ENCODE results near the gene ERBB2. TPM values are rescaled to one million over a fixed set of nuclear protein-coding genes. Genes with fewer than 3 reads are reported as not detected.

The ERBB2 gene
- total and polyA plus RNA-seq, 9 of the 15 experiments (the other 6 are each of a cell fraction or from before 2014, with no cell fraction given) = 0.74 to 5.6 (median 3.3) TPM

GRCh38 chr17:39662551-39663339 is 37.1 kb upstream of the ERBB2 start:
- POLR2A ChIA-PET = interaction anchor here (0.6 to 1.5 kb wide), 2 partner anchors 9 to 20 kb away, joined by 4 to 5 read pairs; no protein-coding TSS in a partner anchor
- H3K9me1 ChIP-seq (ENCODE audit: control insufficient read depth, insufficient read depth, low read length) = no peaks in the 10 kb centered on the region
- 85% methylated on average over 19 of the region's 22 CpGs for WGBS (ENCODE audit: insufficient coverage, low coverage, missing lambda C conversion rate)
- peak overlapping the region in 1 of 2 experiments; percentile 75; a peak in 1 of 4 replicates for H3K9ac ChIP-seq (ENCODE audit: insufficient read depth in 1 of 2, low read depth in 2 of 2, low read length in 2 of 2)
- H3K36me3 ChIP-seq (ENCODE audit: control insufficient read depth, insufficient read depth, low read length) = peaks cover 53% of the 10 kb centered on the region; the same call in 1 of the 3 replicates
- FAIRE-seq (no peak), ATAC-seq (no peak), DNase-seq (ENCODE audit: extremely low read depth in 1 of 4, low spot score in 3 of 4) (no peak)
- CTCF ChIA-PET (ENCODE audit: low intra/inter-chr PET ratio) = interaction anchor here (0.7 kb wide), 1 partner anchor 9 kb away, joined by 3 read pairs; no protein-coding TSS in a partner anchor
- BruUV-seq (replicated peaks) = no TSS peak
- no peak overlapping the region for H3K4me3 ChIP-seq
- TF ChIP-seq ZHX1 (conservative IDR thresholded peaks at IDR 0.05; ENCODE audit: low read length) (no peak), POLR2G (IDR thresholded peaks at IDR 0.05; ENCODE audit: low read depth, low read length) (peak; percentile 53; the same call in 1 of the 2 replicates), RAD51 (IDR thresholded peaks at IDR 0.05; ENCODE audit: borderline replicate concordance, low read depth) (no peak), ZNF764 (CRISPR knock-in tag; IDR thresholded peaks at IDR 0.05; ENCODE audit: low read depth) (no peak), OTX1 (CRISPR knock-in tag; IDR thresholded peaks at IDR 0.05) (no peak), ZNF384 (IDR thresholded peaks at IDR 0.05; ENCODE audit: low read depth, low read length) (no peak), ZBTB7A (IDR thresholded peaks at IDR 0.05; ENCODE audit: borderline replicate concordance, control insufficient read depth, low read depth, low read length) (0 out of 2 replicates have a peak, but pooled peaks have one; percentile 20)
- intact Hi-C loops (cut with micrococcal nuclease) (no loop called here), in situ Hi-C loops (cut with MboI) (no loop called here)
- no peak overlapping the region for H3K27ac ChIP-seq (ENCODE audit: extremely low read depth, low read depth, low read length)
- H3K79me2 ChIP-seq (ENCODE audit: control insufficient read depth, insufficient read depth, low read length) = no peaks in the 10 kb centered on the region
- no peaks in the 10 kb centered on the region for H4K20me1 ChIP-seq (replicated peaks; ENCODE audit: control insufficient read depth, insufficient read depth, low read length)
- peaks cover 25 to 77% of the 10 kb centered on the region in 2 experiments for H3K4me1 ChIP-seq (replicated peaks in 1 of 2; ENCODE audit: control insufficient read depth in 2 of 2, insufficient read depth in 2 of 2, low read length in 2 of 2)
- no peaks in the 10 kb centered on the region for H3K27me3 ChIP-seq (ENCODE audit: control insufficient read depth in 2 of 2, insufficient read depth in 2 of 2, low read length in 2 of 2)
- no peaks in the 10 kb centered on the region for H3K9me3 ChIP-seq (replicated peaks; ENCODE audit: control insufficient read depth, insufficient read depth, low read depth, low read length)
- no peak overlapping the region for H2AFZ ChIP-seq (ENCODE audit: low read depth, low read length)
- H3K4me2 ChIP-seq (ENCODE audit: insufficient read depth, low read length) = no peak overlapping the region
